Upper lobe of left lung (tissue), 4 donors: Measurements from ENCODE around the gene ZNF30.
"Not testable (repeated sequence)": the region's sequence is repeated elsewhere in the genome, so short reads cannot be mapped to it uniquely, and the experiment has no call there.

Experiments
- CTCF ChIP-seq, 6 experiments: fragments of 450-650 bp in 4 of 6; fragments of 200-600 bp in 2 of 6; sonication (generic) in 2 of 6; IDR thresholded peaks; one replicate each; pipeline ENCODE4 v1.5.1; 2016 to 2019; ENCODE audit warnings: antibody characterized with exemption in 6 of 6
- POLR2A ChIP-seq, 4 donors: fragments of 450-650 bp; IDR thresholded peaks; one replicate each; pipeline ENCODE4 v1.5.1; 2016 to 2017; ENCODE audit warnings: antibody characterized with exemption in 4 of 4, mild to moderate bottlenecking in 2 of 4

GRCh38 chr19:34970185-34970780 is 43.6 kb downstream of the ZNF30 start:
- not testable (repeated sequence) for TF ChIP-seq CTCF, POLR2A (IDR thresholded peaks at IDR 0.05)
